GM21786 (cell line): ENCODE data around the gene ZFP14.
A peak's percentile ranks its signal among the peaks of the same experiment; 100 is the strongest.
"Not testable (repeated sequence)": the region's sequence is repeated elsewhere in the genome, so short reads cannot be mapped to it uniquely, and the experiment has no call there.

Experiments used
- ATAC-seq: cut with Tn5 transposase; IDR thresholded peaks from one replicate; pipeline ENCODE4 v1.9.1; 2021; ENCODE audit not compliant: unreplicated experiment

ZFP14 gene

DNA sequence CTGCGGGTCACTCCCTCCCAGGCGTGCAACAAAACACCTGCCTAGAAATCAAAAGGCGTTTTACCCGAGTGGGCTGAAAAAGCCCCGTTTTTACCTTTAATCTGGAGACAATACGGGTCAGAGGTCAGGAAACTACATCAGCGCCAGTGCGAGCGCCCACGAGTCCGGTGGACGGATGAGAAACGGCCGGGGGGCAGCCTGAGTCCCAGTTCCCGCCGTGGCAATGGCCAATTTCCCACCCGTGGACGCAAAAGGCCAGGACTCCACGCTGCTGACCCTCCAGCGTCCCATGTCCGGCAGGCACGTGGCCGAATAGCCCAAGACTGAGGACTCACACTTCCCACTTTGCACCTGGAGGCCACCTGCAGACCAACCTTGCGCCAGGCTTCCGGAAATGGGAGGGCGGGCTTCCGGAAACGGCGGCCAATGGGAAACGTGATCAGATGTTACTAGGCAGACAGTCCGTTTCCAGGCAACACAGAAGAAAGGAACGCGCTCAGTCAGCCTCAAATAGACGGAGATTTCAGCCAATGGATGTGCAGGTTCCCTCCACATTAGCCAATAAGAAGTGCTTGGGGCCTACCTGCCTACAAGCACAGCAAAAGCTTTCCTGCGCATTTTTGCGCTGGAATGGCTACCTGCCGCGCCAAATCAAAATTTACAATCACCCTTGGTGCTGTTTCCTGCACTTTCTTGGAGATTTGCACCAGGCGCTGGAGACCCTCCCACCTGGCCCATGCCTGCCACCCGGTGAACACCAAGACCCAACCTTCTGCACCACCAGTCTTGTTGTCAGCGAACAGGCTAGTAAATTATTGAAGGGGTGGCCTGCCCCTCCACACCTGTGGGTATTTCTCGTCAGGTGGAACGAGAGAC is 47.4 kb downstream of the ZFP14 start:
- ATAC-seq, result peak; percentile 90

GRCh38 chr19:36330216-36330615 is 48.8 kb downstream of the ZFP14 start:
- no peak for ATAC-seq

DNA sequence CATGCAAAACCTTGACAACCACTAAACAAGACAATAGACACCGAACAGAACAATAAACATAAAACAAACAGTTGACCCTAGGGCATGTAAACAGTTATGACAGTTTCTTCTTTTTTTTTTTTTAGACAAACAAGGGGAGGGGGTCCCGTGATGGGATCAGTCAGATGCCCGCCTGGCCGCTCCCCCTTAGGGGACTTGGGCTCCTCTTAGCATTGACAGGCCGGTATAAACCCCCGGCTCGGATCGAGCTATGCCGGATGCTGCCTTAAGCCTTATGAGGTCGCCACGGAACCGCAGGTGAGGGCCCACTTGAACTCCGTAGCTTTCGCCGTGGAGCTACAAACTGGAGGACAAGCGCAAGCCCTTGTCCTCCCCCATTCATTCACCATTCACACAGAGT is 49.5 kb downstream of the ZFP14 start:
- ATAC-seq, result not testable (repeated sequence)

- not testable (repeated sequence) for ATAC-seq
Measured at GRCh38 chr19:36326649-36327048, 52.4 kb downstream of the ZFP14 start.

- ATAC-seq, result not testable (repeated sequence)
Measured at GRCh38 chr19:36315164-36315563, 63.8 kb downstream of the ZFP14 start.

GRCh38 chr19:36314053-36314452 is 64.9 kb downstream of the ZFP14 start:
- ATAC-seq, result not testable (repeated sequence)

DNA sequence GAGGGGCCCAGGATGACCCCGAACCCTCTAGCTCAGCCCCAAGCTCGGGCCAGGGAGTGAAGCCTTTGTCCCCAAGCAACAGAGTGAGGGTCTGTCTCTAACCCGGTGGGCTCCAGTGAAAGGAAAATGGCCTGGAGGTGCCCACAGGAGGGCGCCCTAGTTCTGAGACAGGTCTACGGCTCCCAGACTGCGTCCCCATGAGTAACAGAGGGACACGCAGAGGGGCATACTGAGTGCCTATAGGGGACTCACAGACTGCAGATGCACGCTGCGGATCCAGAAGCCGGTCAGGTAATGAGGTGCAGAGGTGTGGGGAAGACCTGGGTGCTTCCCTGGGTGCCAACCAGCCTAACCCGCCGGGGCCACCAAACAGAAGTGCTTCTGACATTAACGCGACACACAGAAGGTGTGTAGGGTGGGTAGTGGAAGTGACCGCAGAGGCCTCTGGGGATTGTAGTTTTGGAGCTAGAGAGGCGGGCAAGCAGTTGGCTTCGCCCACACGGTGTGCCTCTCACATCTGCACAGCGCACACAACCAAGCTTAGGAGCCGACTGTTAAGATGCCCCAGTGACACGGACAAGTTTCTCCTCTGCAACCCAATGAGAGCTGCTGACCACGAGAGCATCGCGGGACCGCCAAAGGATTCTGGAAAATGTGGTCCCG is 67.8 kb downstream of the ZFP14 start:
- not testable (repeated sequence) for ATAC-seq

- not testable (repeated sequence) for ATAC-seq
Measured at GRCh38 chr19:36310416-36310990, 68.5 kb downstream of the ZFP14 start.

DNA sequence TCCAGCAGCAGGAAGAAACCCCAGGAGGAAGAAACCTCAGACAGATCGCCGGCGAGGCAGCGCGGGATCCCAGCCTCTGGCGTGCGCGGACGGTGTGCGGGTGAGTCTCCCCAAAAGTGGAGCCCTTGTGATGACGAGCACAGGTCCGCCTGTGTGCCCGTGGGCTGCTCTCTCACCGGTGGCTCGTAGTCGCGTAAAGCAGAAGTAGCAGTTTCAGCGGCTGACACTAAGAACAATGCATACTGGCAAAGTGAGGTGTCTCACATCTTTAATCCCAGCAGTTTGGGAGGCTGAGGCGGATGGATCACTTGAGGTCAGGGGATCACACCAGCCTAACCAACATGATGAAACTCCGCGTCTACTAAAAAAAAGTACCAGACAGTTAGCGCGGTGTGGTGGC is 69.2 kb downstream of the ZFP14 start:
- not testable (repeated sequence) for ATAC-seq

DNA sequence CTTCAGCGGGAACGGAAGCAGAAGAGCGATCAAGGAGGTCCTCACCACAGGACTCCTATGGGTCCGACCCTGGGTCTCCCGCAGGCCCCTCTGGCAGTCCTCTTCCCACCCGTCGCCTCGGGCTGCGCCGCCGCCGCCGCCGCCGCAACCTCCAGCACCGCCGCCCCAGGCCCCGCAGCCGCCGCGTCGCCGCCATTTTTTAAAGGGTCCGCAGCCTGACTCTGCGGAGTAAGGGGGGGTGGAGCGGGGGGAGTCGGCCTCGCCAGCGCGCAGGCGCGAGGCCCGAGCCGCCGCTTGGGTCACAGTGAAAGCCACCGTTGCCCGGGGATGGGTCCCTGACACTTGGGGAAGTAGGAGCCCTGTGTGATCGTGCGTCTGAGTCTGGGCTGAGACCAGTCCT is 69.7 kb downstream of the ZFP14 start:
- not testable (repeated sequence) for ATAC-seq

GRCh38 chr19:36292317-36292716 is 86.7 kb downstream of the ZFP14 start:
- ATAC-seq, result not testable (repeated sequence)
